Endothelial cell of umbilical vein (primary cell): ENCODE measurements around the gene ROCK2. TPM values are rescaled to one million over a fixed set of nuclear protein-coding genes. Genes with fewer than 3 reads are reported as not detected.

Source experiments
- BruUV-seq: library from RNA; stranded (reverse); fragments of 400-500 nt; replicated peaks from 2 replicates; lab custom pipeline; 2021; lab: Mats Ljungman, UMichigan
- CTCF ChIA-PET: fragments of 300-600, 350-600 bp; sonication (Branson Sonifier 250); formaldehyde crosslinking; loops from one replicate; lab custom pipeline; 2021; ENCODE audit warnings: antibody characterized with exemption, inconsistent platforms; lab: Charles Lee
- POLR2A ChIA-PET: fragments of 300-600, 350-600 bp; sonication (Branson Sonifier 250); formaldehyde crosslinking; loops from one replicate; lab custom pipeline; 2021; ENCODE audit warnings: antibody characterized with exemption, inconsistent platforms; lab: Charles Lee
- DNase-seq: peaks from one replicate; pipeline ENCODE4 v3.0.0-alpha.2; 2011; ENCODE audit warnings: low read depth, low spot score
- FAIRE-seq: peaks from 2 replicates; lab custom pipeline; 2011; peaks lifted over from hg19 to GRCh38; lab: Jason Lieb, UNC
- H2AFZ ChIP-seq: 2 replicates; pipeline ENCODE4 v1.6.0; 2012; ENCODE audit warnings: low read depth, low read length, control low read depth, inconsistent platforms
- H3K27ac ChIP-seq: 2 replicates; pipeline ENCODE4 v1.5.1; 2011; ENCODE audit warnings: low read depth, mild to moderate bottlenecking, control low read depth, low read length, moderate library complexity; ENCODE audit not compliant: insufficient read depth
- H3K27me3 ChIP-seq, 2 experiments: 2 replicates each; pipeline versions ENCODE4 v1.6.0 to v1.6.1; 2011; ENCODE audit warnings: low read length in 2 of 2, mixed read lengths in 1 of 2; ENCODE audit not compliant: control insufficient read depth in 2 of 2, insufficient read depth in 2 of 2
- H3K36me3 ChIP-seq, 2 experiments: 2 replicates in 1 of 2; 3 replicates in 1 of 2; pipeline ENCODE4 v1.5.1; 2011; ENCODE audit warnings: low read length in 2 of 2, mild to moderate bottlenecking in 1 of 2, moderate library complexity in 1 of 2; ENCODE audit not compliant: control insufficient read depth in 2 of 2, insufficient read depth in 2 of 2; ENCODE audit errors: extremely low read depth in 1 of 2
- H3K4me1 ChIP-seq: 3 replicates; pipeline ENCODE4 v1.5.1; 2011; ENCODE audit warnings: mild to moderate bottlenecking, low read length; ENCODE audit not compliant: control insufficient read depth, insufficient read depth; ENCODE audit errors: extremely low read depth
- H3K4me2 ChIP-seq: 2 replicates; pipeline ENCODE4 v1.6.1; 2011; ENCODE audit warnings: low read length, control low read depth, mixed read lengths; ENCODE audit not compliant: insufficient read depth
- H3K4me3 ChIP-seq, 3 experiments: fragments of 200-600 bp in 1 of 3; sonication (generic), shearing (Covaris generic) in 1 of 3; replicated peaks in 1 of 3; 2 replicates each; pipeline ENCODE4 v1.5.1; 2011 to 2016; ENCODE audit warnings: control low read depth in 3 of 3, low read length in 3 of 3, mild to moderate bottlenecking in 2 of 3, inconsistent platforms in 1 of 3, low read depth in 1 of 3, moderate library complexity in 1 of 3; ENCODE audit not compliant: insufficient read depth in 1 of 3
- H3K79me2 ChIP-seq: 2 replicates; pipeline ENCODE4 v1.6.0; 2012; ENCODE audit warnings: low read length, inconsistent platforms; ENCODE audit not compliant: control insufficient read depth, insufficient read depth
- H3K9ac ChIP-seq: replicated peaks from 2 replicates; pipeline ENCODE3; 2011; ENCODE audit warnings: low read length, control low read depth; ENCODE audit not compliant: insufficient read depth; ENCODE audit errors: extremely low read depth
- H3K9me1 ChIP-seq: replicated peaks from 3 replicates; pipeline ENCODE4 v1.6.0; 2011; ENCODE audit warnings: mild to moderate bottlenecking, low read length; ENCODE audit not compliant: control insufficient read depth, insufficient read depth; ENCODE audit errors: extremely low read depth
- H3K9me3 ChIP-seq: replicated peaks from 2 replicates; pipeline ENCODE4 v1.5.1; 2012; ENCODE audit warnings: low read length, inconsistent platforms; ENCODE audit not compliant: control insufficient read depth, insufficient read depth
- H4K20me1 ChIP-seq: replicated peaks from 2 replicates; pipeline ENCODE3; 2011; ENCODE audit warnings: mild to moderate bottlenecking, low read length; ENCODE audit not compliant: control insufficient read depth, insufficient read depth; ENCODE audit errors: extremely low read depth
- EZH2 ChIP-seq: IDR thresholded peaks from 2 replicates; pipeline ENCODE4 v1.6.1; 2012; ENCODE audit warnings: borderline replicate concordance, low read depth, mild to moderate bottlenecking, moderate library complexity, low read length, inconsistent platforms; ENCODE audit not compliant: severe bottlenecking
- FOS ChIP-seq: IDR thresholded peaks from 2 replicates; pipeline ENCODE4 v1.6.1; 2011; ENCODE audit warnings: mild to moderate bottlenecking, low read length, moderate library complexity, borderline replicate concordance; ENCODE audit not compliant: insufficient read depth
- GATA2 ChIP-seq: IDR thresholded peaks from 2 replicates; pipeline ENCODE4 v1.7.0; 2011; ENCODE audit warnings: low read depth, mild to moderate bottlenecking, moderate library complexity, mixed read lengths, low read length; ENCODE audit not compliant: insufficient read length, insufficient read depth
- JUN ChIP-seq: IDR thresholded peaks from 2 replicates; pipeline ENCODE4 v1.6.1; 2011; ENCODE audit warnings: borderline replicate concordance, low read depth; ENCODE audit not compliant: insufficient read length, insufficient read depth
- MYC ChIP-seq: IDR thresholded peaks from one replicate; pipeline ENCODE4 v1.6.1; 2011; ENCODE audit warnings: mild to moderate bottlenecking, low read depth, low read length
- POLR2A ChIP-seq: IDR thresholded peaks from 2 replicates; pipeline ENCODE4 v1.6.1; 2012; ENCODE audit warnings: low read depth, mild to moderate bottlenecking, control low read depth, low read length
- POLR2AphosphoS5 ChIP-seq: IDR thresholded peaks from 2 replicates; pipeline ENCODE4 v1.6.1; 2012; ENCODE audit warnings: low read depth, mild to moderate bottlenecking, control low read depth, low read length, moderate library complexity; ENCODE audit not compliant: insufficient read depth
- dilution Hi-C: fragments of 300-500 bp; cut with MboI; formaldehyde crosslinking; loops from one replicate; pipeline ENCODE4 v1.15.0; 2019; ENCODE audit warnings: low sequenced_read_pairs; ENCODE audit not compliant: extremely low pct_ligation_motif_present
- intact Hi-C: fragments of 100-400 bp; cut with micrococcal nuclease; formaldehyde crosslinking; loops from one replicate; pipeline ENCODE4 v1.10.0; 2022
- polyA plus RNA-seq, 4 experiments: library from polyadenylated mRNA; depleted of rRNA in 3 of 4; stranded (reverse) in 3 of 4; unstranded in 1 of 4; fragments of >200 nt; gene quantifications; 2 replicates each; pipeline versions ENCODE4 v1.2.1 to v1.2.3, GENCODE V29; 2011 to 2012; ENCODE audit warnings: missing spikeins in 1 of 4
- total RNA-seq: library from RNA; stranded (reverse); gene quantifications from 2 replicates; pipeline ENCODE4 v1.2.3, GENCODE V29; 2021
- TF ChIP-seq, protein P1 (sequence below): IDR thresholded peaks from 2 replicates; pipeline ENCODE4 v1.6.1; 2011; ENCODE audit not compliant: insufficient read depth, insufficient read length
- TF ChIP-seq, protein P2 (sequence below), 2 donors: IDR thresholded peaks; 1 replicate in 1 of 2; 2 replicates in 1 of 2; pipeline ENCODE4 v1.5.1; 2011; ENCODE audit warnings: low read length in 2 of 2, mild to moderate bottlenecking in 2 of 2, moderate library complexity in 2 of 2, control low read depth in 1 of 2, inconsistent platforms in 1 of 2, low read depth in 1 of 2; ENCODE audit not compliant: insufficient read depth in 1 of 2; ENCODE audit errors: extremely low read depth in 1 of 2

ROCK2 gene
- total and polyA plus RNA-seq, 2 donors (not counting 3 experiments of a cell fraction or from before 2014, with no cell fraction given) = 5.2 to 56.5 TPM

GRCh38 chr2:11305958-11306357 lies 38.5 kb downstream of the ROCK2 start:
- H3K4me1 ChIP-seq = no peaks in the 10 kb centered on the region
- POLR2A ChIA-PET = no interaction called here
- no peak overlapping the region for H3K27ac ChIP-seq
- CTCF ChIA-PET = interaction anchor here (0.9 to 2.6 kb wide), 9 partner anchors 8 to 106 kb away, joined by 3 to 7 read pairs (median 4); no protein-coding TSS in a partner anchor
- H3K9me3 ChIP-seq = no peaks in the 10 kb centered on the region
- no peaks in the 10 kb centered on the region for H3K27me3 ChIP-seq
- no peak overlapping the region for H2AFZ ChIP-seq
- intact Hi-C loops (no loop called here), dilution Hi-C loops (no loop called here)
- H3K4me2 ChIP-seq = no peak overlapping the region
- H3K4me3 ChIP-seq = no peak overlapping the region
- no peaks in the 10 kb centered on the region for H3K9me1 ChIP-seq
- peaks cover 88% of the 10 kb centered on the region for H3K79me2 ChIP-seq
- FAIRE-seq = no peak
- TF ChIP-seq, protein P1, sequence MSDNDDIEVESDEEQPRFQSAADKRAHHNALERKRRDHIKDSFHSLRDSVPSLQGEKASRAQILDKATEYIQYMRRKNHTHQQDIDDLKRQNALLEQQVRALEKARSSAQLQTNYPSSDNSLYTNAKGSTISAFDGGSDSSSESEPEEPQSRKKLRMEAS = no peak
- no peak for TF ChIP-seq POLR2AphosphoS5
- TF ChIP-seq MYC = no peak
- BruUV-seq = no TSS peak
- H3K36me3 ChIP-seq = no peaks in the 10 kb centered on the region
- no peak overlapping the region for H3K9ac ChIP-seq
- DNase-seq = no peak
- H4K20me1 ChIP-seq = peaks cover 14% of the 10 kb centered on the region

DNA sequence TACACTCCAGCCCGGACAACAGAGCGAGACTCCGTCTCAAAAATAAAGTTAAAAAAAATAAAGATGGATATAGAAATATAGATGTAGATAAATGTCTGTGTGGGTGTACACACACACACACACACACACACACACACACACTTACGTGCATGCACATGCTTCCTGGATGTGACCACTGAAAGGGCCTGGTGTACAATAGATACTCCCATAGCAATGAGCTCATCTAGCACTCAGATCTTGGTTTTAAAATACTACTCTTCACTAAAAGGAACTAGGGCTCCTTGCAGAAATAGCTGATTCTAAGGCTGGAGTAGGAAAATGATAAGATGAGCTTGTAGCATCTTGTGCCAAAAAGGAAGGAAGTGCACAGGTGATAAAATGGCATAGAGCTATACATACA lies 39.1 kb downstream of the ROCK2 start:
- dilution Hi-C loops = no loop called here
- DNase-seq (no peak), FAIRE-seq (no peak)
- H3K4me2 ChIP-seq = no peak overlapping the region
- H3K36me3 ChIP-seq = no peaks in the 10 kb centered on the region
- peaks cover 88% of the 10 kb centered on the region for H3K79me2 ChIP-seq
- no peaks in the 10 kb centered on the region for H3K9me1 ChIP-seq
- intact Hi-C loops = no loop called here
- H3K9me3 ChIP-seq = no peaks in the 10 kb centered on the region
- TF ChIP-seq GATA2 = no peak
- TF ChIP-seq, protein P1 = no peak
- TF ChIP-seq POLR2A = no peak
- TF ChIP-seq FOS = no peak
- TF ChIP-seq EZH2 = no peak
- TF ChIP-seq JUN = no peak
- TF ChIP-seq, protein P2, sequence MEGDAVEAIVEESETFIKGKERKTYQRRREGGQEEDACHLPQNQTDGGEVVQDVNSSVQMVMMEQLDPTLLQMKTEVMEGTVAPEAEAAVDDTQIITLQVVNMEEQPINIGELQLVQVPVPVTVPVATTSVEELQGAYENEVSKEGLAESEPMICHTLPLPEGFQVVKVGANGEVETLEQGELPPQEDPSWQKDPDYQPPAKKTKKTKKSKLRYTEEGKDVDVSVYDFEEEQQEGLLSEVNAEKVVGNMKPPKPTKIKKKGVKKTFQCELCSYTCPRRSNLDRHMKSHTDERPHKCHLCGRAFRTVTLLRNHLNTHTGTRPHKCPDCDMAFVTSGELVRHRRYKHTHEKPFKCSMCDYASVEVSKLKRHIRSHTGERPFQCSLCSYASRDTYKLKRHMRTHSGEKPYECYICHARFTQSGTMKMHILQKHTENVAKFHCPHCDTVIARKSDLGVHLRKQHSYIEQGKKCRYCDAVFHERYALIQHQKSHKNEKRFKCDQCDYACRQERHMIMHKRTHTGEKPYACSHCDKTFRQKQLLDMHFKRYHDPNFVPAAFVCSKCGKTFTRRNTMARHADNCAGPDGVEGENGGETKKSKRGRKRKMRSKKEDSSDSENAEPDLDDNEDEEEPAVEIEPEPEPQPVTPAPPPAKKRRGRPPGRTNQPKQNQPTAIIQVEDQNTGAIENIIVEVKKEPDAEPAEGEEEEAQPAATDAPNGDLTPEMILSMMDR (IDR thresholded peaks at IDR 0.05; ENCODE audit: extremely low read depth in 1 of 2, insufficient read depth in 1 of 2, low read depth in 1 of 2, low read length in 2 of 2) = no peak
- no peak for TF ChIP-seq POLR2AphosphoS5
- TF ChIP-seq MYC = no peak
- peaks cover 11% of the 10 kb centered on the region for H4K20me1 ChIP-seq
- no peak overlapping the region for H3K4me3 ChIP-seq
- no TSS peak for BruUV-seq
- H3K9ac ChIP-seq = no peak overlapping the region
- H3K27ac ChIP-seq = no peak overlapping the region
- H3K4me1 ChIP-seq = no peaks in the 10 kb centered on the region
- H3K27me3 ChIP-seq = no peaks in the 10 kb centered on the region
- ChIA-PET CTCF (interaction anchor here (1.3 to 2.6 kb wide), 5 partner anchors 12 to 106 kb away, joined by 3 to 7 read pairs (median 5); no protein-coding TSS in a partner anchor), POLR2A (no interaction called here)
- H2AFZ ChIP-seq = no peak overlapping the region
